SK-N-SH (cell line): Measurements from ENCODE around the gene MMAB. TPM values are rescaled to one million over a fixed set of nuclear protein-coding genes. Genes with fewer than 3 reads are reported as not detected.
A peak's percentile ranks its signal among the peaks of the same experiment; 100 is the strongest.

Experiments used
- CTCF ChIA-PET: fragments of 300-600, 350-600 bp; formaldehyde crosslinking; extraction: SDS; loops from one replicate; lab custom pipeline; 2021; lab: Yijun Ruan, JAX
- POLR2A ChIA-PET: fragments of 350-600 bp; sonication (Branson Sonifier 250); formaldehyde crosslinking; extraction: SDS; loops from one replicate; lab custom pipeline; 2020; ENCODE audit warnings: antibody characterized with exemption, inconsistent platforms; lab: Yijun Ruan, JAX
- DNase-seq: peaks from one replicate; pipeline ENCODE4 v3.0.0; 2012
- H2AFZ ChIP-seq: fragments of 200-600 bp; sonication (generic); 2 replicates; pipeline ENCODE4 v1.8.1; 2016; ENCODE audit warnings: antibody characterized with exemption, mild to moderate bottlenecking, low read depth
- H3F3A ChIP-seq: fragments of 200-600 bp; sonication (generic); replicated peaks from 2 replicates; pipeline ENCODE3; 2016; ENCODE audit warnings: antibody characterized with exemption, mild to moderate bottlenecking; ENCODE audit not compliant: insufficient read depth
- H3K27ac ChIP-seq, 2 experiments: fragments of 200-500 bp in 1 of 2; fragments of 200-600 bp in 1 of 2; sonication (Bioruptor generic) in 1 of 2; sonication (generic), shearing (Covaris generic) in 1 of 2; 2 replicates each; pipeline versions ENCODE4 v1.5.1 to v1.6.1; 2014 to 2016; ENCODE audit warnings: low read depth in 2 of 2, inconsistent platforms in 1 of 2, low read length in 1 of 2, mild to moderate bottlenecking in 1 of 2, mixed read lengths in 1 of 2
- H3K27me3 ChIP-seq: fragments of 200-600 bp; sonication (generic), shearing (Covaris generic); 2 replicates; pipeline ENCODE4 v1.6.1; 2016; ENCODE audit warnings: mixed run types; ENCODE audit not compliant: insufficient read depth
- H3K36me3 ChIP-seq, 2 experiments: fragments of 200-500 bp in 1 of 2; fragments of 200-600 bp in 1 of 2; sonication (Bioruptor generic) in 1 of 2; sonication (generic) in 1 of 2; replicated peaks in 1 of 2; 2 replicates each; pipeline versions ENCODE3 to v1.5.1; 2014 to 2016; ENCODE audit warnings: low read length in 1 of 2, mild to moderate bottlenecking in 1 of 2; ENCODE audit not compliant: insufficient read depth in 2 of 2, control insufficient read depth in 1 of 2
- H3K4me1 ChIP-seq, 2 experiments: fragments of 200-500 bp in 1 of 2; fragments of 200-600 bp in 1 of 2; sonication (Bioruptor generic) in 1 of 2; sonication (generic), shearing (Covaris generic) in 1 of 2; 2 replicates each; pipeline versions ENCODE4 v1.5.1 to v1.6.1; 2014 to 2016; ENCODE audit warnings: low read depth in 1 of 2, low read length in 1 of 2, mixed run types in 1 of 2; ENCODE audit not compliant: insufficient read depth in 2 of 2, control insufficient read depth in 1 of 2
- H3K4me2 ChIP-seq: fragments of 200-600 bp; sonication (generic), shearing (Covaris generic); 2 replicates; pipeline ENCODE4 v1.6.1; 2017; ENCODE audit warnings: mixed run types
- H3K4me3 ChIP-seq, 2 experiments: fragments of 200-500 bp in 1 of 2; fragments of 200-600 bp in 1 of 2; sonication (Bioruptor generic) in 1 of 2; sonication (generic), shearing (Covaris generic) in 1 of 2; 2 replicates each; pipeline versions ENCODE4 v1.5.1 to v1.8.1; 2014 to 2016; ENCODE audit warnings: low read depth in 2 of 2, inconsistent platforms in 1 of 2, low read length in 1 of 2, mild to moderate bottlenecking in 1 of 2, mixed read lengths in 1 of 2, moderate library complexity in 1 of 2
- H3K79me2 ChIP-seq: fragments of 200-600 bp; sonication (generic); 2 replicates; pipeline ENCODE4 v1.8.1; 2017; ENCODE audit warnings: mild to moderate bottlenecking; ENCODE audit not compliant: insufficient read depth
- H3K9ac ChIP-seq: fragments of 200-600 bp; sonication (generic); 2 replicates; pipeline ENCODE4 v1.6.1; 2017; ENCODE audit warnings: mixed run types
- H3K9me2 ChIP-seq: fragments of 200-600 bp; sonication (generic); 2 replicates; pipeline ENCODE4 v1.6.1; 2017; ENCODE audit warnings: mixed run types
- H3K9me3 ChIP-seq: fragments of 200-600 bp; sonication (generic); 2 replicates; pipeline ENCODE4 v1.6.1; 2017; ENCODE audit warnings: mixed run types, mild to moderate bottlenecking, moderate library complexity
- H4K20me1 ChIP-seq: fragments of 200-600 bp; sonication (generic); 2 replicates; pipeline ENCODE4 v1.6.1; 2017; ENCODE audit warnings: mild to moderate bottlenecking, mixed run types; ENCODE audit not compliant: insufficient read depth
- CHD2 ChIP-seq: fragments of 150-350 bp; IDR thresholded peaks from 2 replicates; pipeline ENCODE4 v1.6.1; 2018; ENCODE audit warnings: low read length; ENCODE audit not compliant: partially characterized antibody
- EP300 ChIP-seq, 2 experiments: IDR thresholded peaks; 2 replicates each; pipeline versions ENCODE4 v1.4.0 to v1.6.1; 2012; ENCODE audit warnings: borderline replicate concordance in 1 of 2, low read depth in 1 of 2, low read length in 1 of 2
- EZH2phosphoT487 ChIP-seq: fragments of 200-600 bp; sonication (generic); IDR thresholded peaks from 2 replicates; pipeline ENCODE4 v1.6.1; 2017; ENCODE audit warnings: low read depth, mixed run types, mild to moderate bottlenecking, antibody characterized with exemption, moderate library complexity, borderline replicate concordance
- FOXJ3 ChIP-seq: sonication (generic); formaldehyde crosslinking; IDR thresholded peaks from 2 replicates; pipeline ENCODE4 v1.5.1; 2020; ENCODE audit warnings: mild to moderate bottlenecking, missing genetic modification reagents
- GATA2 ChIP-seq: sonication (generic); formaldehyde crosslinking; IDR thresholded peaks from 2 replicates; pipeline ENCODE4 v1.5.0; 2020; ENCODE audit warnings: mild to moderate bottlenecking, missing genetic modification reagents
- IRF3 ChIP-seq: fragments of 150-350 bp; IDR thresholded peaks from 2 replicates; pipeline ENCODE4 v1.6.1; 2016; ENCODE audit warnings: mild to moderate bottlenecking, low read depth, low read length
- JUND ChIP-seq: IDR thresholded peaks from 2 replicates; pipeline ENCODE4 v1.4.0; 2012
- MXI1 ChIP-seq: IDR thresholded peaks from 2 replicates; pipeline ENCODE4 v1.6.1; 2012; ENCODE audit warnings: mild to moderate bottlenecking, low read depth, low read length, improper control_type of control experiment
- PBX3 ChIP-seq: IDR thresholded peaks from 2 replicates; pipeline ENCODE4; 2012
- RAD21 ChIP-seq: IDR thresholded peaks from 2 replicates; pipeline ENCODE4 v1.6.1; 2012; ENCODE audit warnings: mild to moderate bottlenecking, low read length
- RXRA ChIP-seq: IDR thresholded peaks from 2 replicates; pipeline ENCODE4 v1.4.0; 2012; ENCODE audit warnings: low read depth, mild to moderate bottlenecking, borderline replicate concordance
- SIN3A ChIP-seq: IDR thresholded peaks from 2 replicates; pipeline ENCODE4 v1.6.1; 2012; ENCODE audit warnings: low read depth, mild to moderate bottlenecking, low read length, moderate library complexity, borderline replicate concordance
- TCF12 ChIP-seq: IDR thresholded peaks from 2 replicates; pipeline ENCODE4 v1.4.0; 2012
- TEAD4 ChIP-seq: IDR thresholded peaks from 2 replicates; pipeline ENCODE4 v1.4.0; 2012; ENCODE audit warnings: mild to moderate bottlenecking, borderline replicate concordance; ENCODE audit not compliant: insufficient read depth
- YY1 ChIP-seq: IDR thresholded peaks from 2 replicates; pipeline ENCODE4 v1.4.0; 2012; ENCODE audit warnings: low read depth, mild to moderate bottlenecking
- ZBTB33 ChIP-seq: IDR thresholded peaks from 2 replicates; pipeline ENCODE4 v1.4.0; 2012; ENCODE audit warnings: low read depth, borderline replicate concordance
- WGBS: methylation state at CpG from one replicate; pipeline ENCODE4 v1.1.6; 2017; ENCODE audit warnings: low lambda C conversion rate; 5-methylcytosine and 5-hydroxymethylcytosine counted together
- polyA plus RNA-seq, 3 experiments: library from polyadenylated mRNA; depleted of rRNA; stranded (reverse); fragments of >200 nt; gene quantifications; 2 replicates each; pipeline ENCODE4 v1.2.3, GENCODE V29; 2012
- TF ChIP-seq, protein P1 (sequence below): fragments of 150-350 bp; IDR thresholded peaks from 2 replicates; pipeline ENCODE4 v1.6.1; 2017; ENCODE audit warnings: antibody characterized with exemption, low read length, low read depth, borderline replicate concordance
- TF ChIP-seq, protein P2 (sequence below): IDR thresholded peaks from 2 replicates; pipeline ENCODE4 v1.4.0; 2012; ENCODE audit warnings: low read depth

Gene MMAB
- polyA plus RNA-seq, 1 of the 3 experiments (the other 2 are of a cell fraction) = 15.9 TPM

- Histone ChIP-seq H3K27me3 (no peaks in the 10 kb centered on the region), H3F3A (no peaks in the 10 kb centered on the region), H2AFZ (no peak overlapping the region), H3K9me2 (no peaks in the 10 kb centered on the region), H3K27ac (peak overlapping the region in 1 of 2 experiments; percentile 96; a peak in 2 of 4 replicates), H3K9me3 (no peaks in the 10 kb centered on the region), H3K4me1 (peaks cover 3 to 77% of the 10 kb centered on the region in 2 experiments; a peak in 3 of 4 replicates), H3K4me3 (no peak overlapping the region), H3K4me2 (no peak overlapping the region), H3K36me3 (peaks cover 3 to 72% of the 10 kb centered on the region in 2 experiments), H4K20me1 (no peaks in the 10 kb centered on the region), H3K9ac (no peak overlapping the region), H3K79me2 (no peaks in the 10 kb centered on the region)
- 97% methylated on average over 24 of the region's 26 CpGs for WGBS
- DNase-seq = no peak
- ChIA-PET POLR2A (interaction anchor here (0.8 to 1.6 kb wide), 3 partner anchors 16 to 66 kb away, joined by 3 to 4 read pairs (median 3); no protein-coding TSS in a partner anchor), CTCF (interaction anchor here (0.6 to 10.5 kb wide), 9 partner anchors 9 to 799 kb away, joined by 3 to 173 read pairs (median 6); no protein-coding TSS in a partner anchor)
- TF ChIP-seq, protein P1, sequence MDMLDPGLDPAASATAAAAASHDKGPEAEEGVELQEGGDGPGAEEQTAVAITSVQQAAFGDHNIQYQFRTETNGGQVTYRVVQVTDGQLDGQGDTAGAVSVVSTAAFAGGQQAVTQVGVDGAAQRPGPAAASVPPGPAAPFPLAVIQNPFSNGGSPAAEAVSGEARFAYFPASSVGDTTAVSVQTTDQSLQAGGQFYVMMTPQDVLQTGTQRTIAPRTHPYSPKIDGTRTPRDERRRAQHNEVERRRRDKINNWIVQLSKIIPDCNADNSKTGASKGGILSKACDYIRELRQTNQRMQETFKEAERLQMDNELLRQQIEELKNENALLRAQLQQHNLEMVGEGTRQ = no peak
- TF ChIP-seq EZH2phosphoT487 = no peak
- no peak for TF ChIP-seq RAD21
- TF ChIP-seq MXI1 = no peak
- TF ChIP-seq CHD2 = no peak
- TF ChIP-seq FOXJ3 (CRISPR knock-in tag) = no peak
- no peak for TF ChIP-seq EP300 (IDR thresholded peaks at IDR 0.05; ENCODE audit: borderline replicate concordance in 1 of 2, low read depth in 1 of 2, low read length in 1 of 2)
- TF ChIP-seq PBX3 = no peak
- TF ChIP-seq TEAD4 = no peak
- TF ChIP-seq JUND = no peak
- no peak for TF ChIP-seq TCF12
Observed at GRCh38 chr12:109524466-109525278, 48.6 kb downstream of the MMAB start.

DNA sequence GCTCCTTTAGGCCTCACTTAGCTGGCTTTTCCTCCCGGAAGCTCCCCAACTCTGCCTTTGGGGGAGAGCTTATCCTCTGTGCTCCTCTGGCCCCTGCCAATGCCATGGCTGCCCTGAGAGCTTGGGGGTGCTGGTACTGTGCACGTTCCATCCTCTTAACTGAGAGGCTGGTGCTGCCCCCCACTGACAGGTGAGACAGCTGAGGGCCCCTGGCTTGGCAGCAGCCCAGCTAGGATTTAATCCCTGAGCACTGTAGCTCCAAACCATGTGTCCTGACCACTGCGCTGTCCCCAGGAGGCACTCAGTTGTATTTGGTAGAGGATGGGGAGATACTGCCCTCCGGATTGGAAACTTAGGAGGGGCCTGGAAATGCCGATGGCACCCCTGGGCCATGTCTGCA is 49.8 kb downstream of the MMAB start:
- Histone ChIP-seq H2AFZ (no peak overlapping the region), H3K9ac (no peak overlapping the region), H3K27ac (peak overlapping the region in 1 of 2 experiments; percentile 96; a peak in 2 of 4 replicates), H3K9me3 (no peaks in the 10 kb centered on the region), H4K20me1 (no peaks in the 10 kb centered on the region), H3K4me1 (peaks cover 14 to 79% of the 10 kb centered on the region in 2 experiments; a peak in 3 of 4 replicates), H3K36me3 (peaks cover 3 to 82% of the 10 kb centered on the region in 2 experiments), H3K27me3 (no peaks in the 10 kb centered on the region), H3K9me2 (no peaks in the 10 kb centered on the region), H3K79me2 (no peaks in the 10 kb centered on the region), H3K4me3 (no peak overlapping the region), H3F3A (peaks cover 3% of the 10 kb centered on the region), H3K4me2 (no peak overlapping the region)
- POLR2A ChIA-PET = interaction anchor here (0.8 to 2.5 kb wide), 5 partner anchors 14 to 191 kb away, joined by 3 to 11 read pairs (median 5); partner anchors contain the start of genes FAM222A, MMAB and MVK
- 53% methylated on average over 3 of the region's 5 CpGs for WGBS
- DNase-seq = no peak
- CTCF ChIA-PET = interaction anchor here (0.6 to 10.5 kb wide), 9 partner anchors 16 to 322 kb away, joined by 3 to 173 read pairs (median 3); no protein-coding TSS in a partner anchor
- TF ChIP-seq SIN3A (no peak), PBX3 (no peak), RXRA (no peak), IRF3 (no peak), ZBTB33 (no peak), YY1 (no peak), FOXJ3 (CRISPR knock-in tag) (no peak), GATA2 (no peak)
- TF ChIP-seq, protein P2, sequence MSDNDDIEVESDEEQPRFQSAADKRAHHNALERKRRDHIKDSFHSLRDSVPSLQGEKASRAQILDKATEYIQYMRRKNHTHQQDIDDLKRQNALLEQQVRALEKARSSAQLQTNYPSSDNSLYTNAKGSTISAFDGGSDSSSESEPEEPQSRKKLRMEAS = no peak
